Stimulated activated CD4-positive, alpha-beta T cell treated with anti-CD3 and anti-CD28 coated beads, Interleukin-2, amount 100 ng/mL, for 48 hours (primary cell): Measurements from ENCODE around the gene ZNF546.
A peak's percentile ranks its signal among the peaks of the same experiment; 100 is the strongest.
"Not testable (repeated sequence)": the region's sequence is repeated elsewhere in the genome, so short reads cannot be mapped to it uniquely, and the experiment has no call there.

Source experiments
- DNase-seq, 2 donors: peaks; one replicate each; pipeline ENCODE4 v3.0.0-alpha.2; 2020

The ZNF546 gene

DNA sequence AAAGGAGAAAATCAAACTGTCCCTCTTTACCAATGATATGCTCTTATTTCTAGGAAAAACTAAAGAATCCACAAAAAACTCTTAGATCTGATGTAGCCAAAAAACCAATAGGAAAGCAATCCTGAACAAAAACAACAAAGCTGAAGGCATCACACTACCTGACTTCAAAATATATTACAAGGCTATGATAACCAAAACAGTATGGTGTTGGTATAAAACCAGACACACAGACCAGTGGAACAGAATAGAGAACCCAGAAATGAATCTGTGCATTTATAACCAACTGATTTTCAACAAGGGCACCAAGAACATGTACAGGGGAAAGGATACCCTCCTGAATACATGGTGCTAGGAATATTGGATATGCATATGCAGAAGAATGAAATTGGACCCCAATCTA is 9.7 kb upstream of the ZNF546 start:
- DNase-seq: no peak

DNA sequence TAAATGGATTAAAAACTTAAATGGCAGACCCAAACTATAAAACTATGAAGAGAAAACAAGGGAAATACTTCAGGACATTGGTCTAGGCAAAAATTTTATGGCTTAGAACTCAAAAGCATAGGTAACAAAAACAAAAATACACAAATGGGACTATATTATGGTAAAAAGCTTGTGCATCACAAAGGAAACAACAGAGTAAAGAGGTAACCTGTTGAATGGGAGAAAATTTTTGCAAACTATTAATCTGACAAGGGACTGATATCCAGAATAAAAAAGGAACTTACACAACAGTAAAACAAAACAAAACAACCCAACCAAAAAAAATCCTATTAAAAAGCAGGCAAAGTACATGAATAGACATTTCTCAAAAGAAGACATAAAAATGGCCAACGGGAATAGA is 9.3 kb upstream of the ZNF546 start:
- no peak for DNase-seq

DNA sequence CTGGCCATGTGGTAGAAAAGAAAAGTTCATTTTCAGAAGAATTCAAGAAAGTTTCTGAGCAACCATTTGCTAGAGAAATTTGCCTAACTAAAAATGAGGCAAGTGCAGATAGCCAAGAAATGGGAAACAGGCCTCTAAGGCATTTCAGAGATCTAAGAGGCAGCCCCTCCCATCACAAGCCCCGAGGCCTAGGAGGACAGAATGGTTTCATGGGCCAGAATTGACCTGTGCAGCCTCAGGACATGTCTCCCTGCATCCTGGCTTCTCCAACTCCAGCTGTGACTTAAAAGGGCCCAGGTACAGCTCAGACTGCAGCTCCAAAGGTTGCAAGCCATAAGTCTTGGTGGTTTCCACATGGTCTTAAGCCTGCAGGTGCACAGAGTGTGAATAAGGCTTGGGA is 3.3 kb upstream of the ZNF546 start:
- no peak for DNase-seq

DNA sequence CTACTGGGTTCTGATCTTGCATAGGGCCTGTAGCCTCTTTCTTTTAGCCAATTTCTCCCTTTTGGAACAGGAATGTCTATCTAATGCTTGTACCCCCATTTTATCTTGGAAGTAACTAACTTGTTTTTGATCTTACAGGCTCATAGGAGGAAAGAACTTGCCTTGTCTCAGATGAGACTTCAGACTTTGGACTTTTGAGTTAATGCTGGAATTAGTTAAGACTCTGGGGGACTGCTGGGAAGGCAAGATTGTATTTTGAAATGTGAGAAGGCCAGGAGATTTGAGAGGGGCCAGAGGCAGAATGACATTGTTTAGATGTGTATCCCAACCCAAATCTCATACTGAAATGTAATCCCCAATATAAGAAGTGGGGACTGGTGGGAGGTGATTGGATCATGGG is 2.5 kb upstream of the ZNF546 start:
- DNase-seq: no peak

DNA sequence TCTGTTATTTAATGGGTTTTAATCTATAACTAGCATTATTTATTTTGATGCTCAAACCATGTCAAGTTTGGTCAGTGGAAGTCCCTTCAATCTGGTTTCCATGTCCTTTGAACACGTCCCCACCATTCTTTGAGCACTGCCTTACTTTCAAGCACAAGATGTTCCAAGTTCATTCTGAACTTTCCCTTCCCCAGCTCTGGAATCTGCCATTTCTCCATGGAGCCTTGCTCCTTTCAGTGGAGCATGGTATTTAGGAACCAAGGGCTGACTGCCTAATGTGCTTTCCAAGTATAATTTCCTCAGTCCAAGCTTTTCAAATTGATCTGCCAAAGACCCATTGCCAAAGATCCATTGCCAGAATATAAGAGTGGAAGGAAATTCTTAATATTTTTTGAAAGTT is 1.1 kb upstream of the ZNF546 start:
- no peak for DNase-seq

DNA sequence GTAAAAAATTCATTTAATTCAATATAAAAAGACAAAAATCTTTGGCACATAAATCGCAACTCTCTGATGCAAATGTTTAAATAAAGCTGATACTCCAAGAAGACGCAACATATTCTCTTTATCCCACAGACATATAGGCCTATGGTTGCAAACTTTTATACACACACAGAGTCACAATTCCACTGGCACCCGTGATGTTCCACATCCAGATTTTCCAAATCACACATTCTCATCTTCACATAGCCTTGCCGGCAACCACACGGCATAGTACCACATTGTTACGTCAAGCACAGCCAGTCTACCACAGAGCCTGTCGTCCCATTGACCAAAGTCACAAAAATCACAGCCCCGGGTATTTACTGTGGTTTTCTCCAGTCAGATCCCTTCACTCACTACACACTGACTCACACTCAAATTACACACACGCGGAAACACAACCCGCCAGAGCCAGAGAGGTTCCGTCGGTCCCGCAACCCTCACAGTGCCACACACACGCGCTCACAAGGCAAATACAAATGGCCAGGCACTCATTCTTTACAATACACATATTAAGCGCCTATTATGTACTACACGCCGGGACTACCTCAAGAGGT is 546 bp upstream of the ZNF546 start:
- DNase-seq: peak; percentile 39 to 44

DNA sequence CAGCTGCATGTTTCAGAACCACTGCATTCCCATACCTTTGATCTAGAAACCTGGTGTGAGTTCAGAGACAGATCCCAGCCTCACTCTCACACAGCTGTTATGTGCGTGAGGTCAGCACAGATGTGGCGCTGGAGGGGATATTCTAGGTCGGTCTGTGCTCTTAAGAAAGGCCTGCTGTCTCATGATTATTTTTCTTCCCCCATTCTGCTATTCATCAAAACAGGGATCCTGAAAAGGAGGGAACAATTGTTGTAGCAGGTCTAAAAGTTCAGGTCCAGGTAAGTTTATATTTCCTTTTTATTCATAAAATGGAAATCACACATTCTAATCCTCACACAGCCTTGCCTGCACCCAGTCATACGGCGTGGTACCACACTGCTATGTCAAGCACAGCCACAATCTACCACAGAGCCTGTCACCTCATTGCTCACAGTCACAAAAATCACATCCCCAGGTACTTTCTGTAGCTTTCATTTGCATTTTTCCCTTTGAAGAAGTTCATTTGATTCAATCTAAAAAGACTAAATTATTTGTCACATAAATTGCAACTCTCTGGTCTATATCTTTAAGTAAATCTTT is 867 bp downstream of the ZNF546 start:
- peak in 1 of 2 donors; percentile 15 for DNase-seq

DNA sequence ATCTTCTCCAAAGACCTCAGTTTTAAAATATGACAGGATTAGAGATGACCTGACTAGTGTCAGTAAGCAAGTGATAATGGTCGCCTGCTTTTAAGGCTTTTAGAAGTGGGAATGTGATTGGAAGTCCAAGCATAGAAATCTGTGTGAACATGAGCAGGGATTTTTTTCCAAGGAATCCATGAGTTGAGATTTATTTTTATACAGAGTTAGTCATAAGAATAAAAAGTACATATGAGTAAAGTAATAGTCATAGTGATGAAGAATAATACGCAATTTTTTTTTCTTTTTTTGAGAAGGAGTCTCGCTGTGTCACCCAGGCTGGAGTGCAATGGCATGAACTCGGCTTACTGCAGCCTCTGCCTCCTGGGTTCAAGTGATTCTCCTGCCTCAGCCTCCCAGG is 1.6 kb downstream of the ZNF546 start:
- DNase-seq: no peak

DNA sequence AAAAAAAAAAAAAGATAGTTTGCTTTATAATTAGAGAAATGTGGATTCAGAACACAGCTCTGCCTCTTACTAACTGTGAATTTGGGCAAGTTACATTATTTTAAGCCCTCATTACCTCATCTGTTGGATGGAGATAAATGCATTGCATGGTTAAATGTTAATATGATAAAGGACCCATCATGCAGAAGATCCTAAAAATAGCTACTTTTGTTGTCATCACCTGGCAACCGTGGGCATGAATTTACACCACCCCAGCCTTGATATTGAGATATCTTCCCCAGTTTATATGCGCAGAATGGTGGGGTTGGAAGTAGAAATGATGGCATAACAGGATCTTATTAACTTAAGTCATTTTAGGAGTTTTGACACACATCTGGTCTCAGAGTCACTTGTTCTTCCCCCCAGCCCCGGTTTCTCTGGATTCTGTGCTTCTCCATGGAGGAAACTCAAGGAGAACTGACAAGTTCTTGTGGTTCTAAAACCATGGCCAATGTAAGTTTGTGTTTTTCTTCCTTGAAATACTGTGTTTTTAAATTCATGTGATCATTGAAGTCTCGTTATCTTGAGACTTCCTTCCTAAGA is 8.9 kb downstream of the ZNF546 start:
- DNase-seq: no peak

DNA sequence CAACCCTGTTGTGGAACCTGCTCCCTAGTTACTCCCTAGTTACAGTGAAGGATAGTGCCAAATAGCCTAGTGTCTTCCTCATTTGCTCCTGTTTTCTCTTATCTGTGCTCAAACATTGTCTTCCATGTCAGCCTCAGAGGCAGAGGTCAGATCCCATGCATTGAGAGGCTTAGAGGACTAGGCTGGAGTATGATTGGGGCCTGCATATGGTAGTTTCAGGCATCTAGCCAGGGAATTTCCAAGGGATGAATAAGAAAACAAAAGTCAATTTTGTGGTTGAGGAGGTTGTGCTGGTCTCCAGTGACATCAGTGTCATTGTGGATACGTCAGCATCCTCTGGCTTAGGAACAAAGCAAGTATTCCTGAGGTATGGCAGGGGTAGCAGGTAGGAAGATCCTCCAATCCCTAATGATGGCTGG is 9.4 kb downstream of the ZNF546 start:
- no peak for DNase-seq

DNA sequence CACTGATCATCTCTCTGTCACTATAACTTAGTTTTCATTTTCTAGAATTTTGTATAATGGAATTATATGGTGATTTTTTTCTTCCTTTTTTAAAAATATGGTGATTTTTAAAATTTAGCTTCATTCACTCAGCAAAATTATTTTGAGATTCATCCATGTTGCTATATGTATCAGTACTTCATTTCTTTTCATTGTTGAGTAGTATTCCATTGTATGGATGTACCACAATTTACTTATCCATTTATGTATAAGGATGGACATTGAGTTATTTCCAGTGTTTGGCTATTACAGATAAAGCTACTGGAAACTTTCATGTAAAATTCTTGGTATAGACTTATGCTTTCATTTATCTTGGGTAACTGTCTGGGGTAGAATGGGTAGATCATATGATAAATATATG is 12.8 kb downstream of the ZNF546 start:
- DNase-seq: no peak

DNA sequence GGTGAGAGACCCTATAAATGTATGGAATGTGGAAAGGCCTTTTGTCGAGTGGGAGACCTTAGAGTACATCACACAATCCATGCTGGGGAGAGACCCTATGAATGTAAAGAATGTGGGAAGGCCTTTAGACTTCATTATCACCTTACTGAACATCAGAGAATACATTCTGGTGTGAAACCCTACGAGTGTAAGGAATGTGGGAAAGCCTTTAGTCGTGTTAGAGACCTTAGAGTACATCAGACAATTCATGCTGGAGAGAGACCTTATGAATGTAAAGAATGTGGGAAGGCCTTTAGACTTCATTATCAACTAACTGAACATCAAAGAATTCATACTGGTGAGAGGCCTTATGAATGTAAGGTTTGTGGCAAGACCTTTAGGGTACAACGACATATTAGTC is 17.1 kb downstream of the ZNF546 start:
- no peak for DNase-seq

DNA sequence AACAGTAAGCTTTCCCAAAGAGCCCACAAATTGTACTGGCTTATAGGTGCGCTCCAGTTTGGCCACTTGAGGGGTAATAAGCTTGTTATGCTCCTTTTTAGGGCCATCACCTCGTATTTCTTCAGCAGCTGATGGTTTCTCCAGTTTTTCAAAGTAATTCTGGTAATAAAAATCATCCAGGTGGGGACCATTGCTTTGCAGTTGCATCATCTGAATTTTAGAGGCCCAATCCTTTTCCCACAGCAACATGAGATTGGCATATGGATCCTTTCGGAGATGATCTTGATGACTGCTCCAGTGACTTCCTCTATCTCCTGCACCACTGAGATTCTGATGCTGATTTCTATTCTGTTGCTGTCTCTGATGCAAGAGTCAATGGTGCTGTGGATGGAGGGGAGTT is 27.1 kb downstream of the ZNF546 start:
- no peak for DNase-seq

DNA sequence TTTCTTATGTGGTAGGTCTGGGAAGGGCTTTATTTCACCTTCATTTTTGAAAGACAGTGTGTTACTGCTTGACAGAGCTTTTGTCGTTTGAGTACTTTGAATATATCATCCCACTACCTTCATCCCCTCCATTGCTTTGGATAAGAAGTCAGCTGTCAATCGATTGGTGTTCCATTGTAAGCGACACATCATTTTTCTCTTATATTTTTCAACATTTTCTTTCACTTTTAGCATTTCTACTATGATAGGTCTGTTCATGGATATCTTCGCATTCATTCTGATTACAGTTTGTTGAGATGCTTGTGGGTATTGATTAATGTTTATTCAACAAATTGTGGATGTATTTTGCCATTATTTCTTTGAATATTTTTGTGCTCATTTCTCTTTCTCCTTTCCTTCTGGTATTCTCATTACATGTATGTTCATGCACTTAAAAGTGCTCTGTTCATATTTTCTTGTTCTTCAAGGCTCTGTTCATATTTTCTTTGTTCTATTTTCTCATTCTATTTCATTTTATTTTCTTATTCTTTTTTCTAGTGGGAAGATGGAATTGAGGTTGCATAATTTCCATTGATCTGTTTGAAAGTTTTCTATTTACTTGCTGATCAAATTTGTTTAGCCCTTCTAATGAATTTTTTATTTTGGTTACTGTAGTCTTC is 29.2 kb downstream of the ZNF546 start:
- no peak for DNase-seq

DNA sequence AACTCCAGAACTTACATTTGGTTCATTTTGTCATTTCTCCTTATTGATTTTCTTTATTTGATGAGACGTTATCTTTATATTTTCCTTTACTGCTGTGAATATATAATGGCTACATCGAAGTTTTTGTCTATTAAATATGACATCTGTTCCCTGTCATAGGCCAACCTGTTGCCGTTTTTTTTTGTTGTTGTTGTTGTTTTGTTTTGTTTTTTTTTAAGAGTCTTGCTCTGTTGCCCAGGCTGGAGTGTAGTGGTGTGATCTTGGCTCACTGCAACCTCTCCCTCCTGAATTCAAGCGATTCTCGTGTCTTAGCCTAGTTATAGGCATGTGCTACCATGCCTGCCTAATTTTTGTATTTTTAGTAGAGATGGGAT is 29.7 kb downstream of the ZNF546 start:
- DNase-seq: no peak

DNA sequence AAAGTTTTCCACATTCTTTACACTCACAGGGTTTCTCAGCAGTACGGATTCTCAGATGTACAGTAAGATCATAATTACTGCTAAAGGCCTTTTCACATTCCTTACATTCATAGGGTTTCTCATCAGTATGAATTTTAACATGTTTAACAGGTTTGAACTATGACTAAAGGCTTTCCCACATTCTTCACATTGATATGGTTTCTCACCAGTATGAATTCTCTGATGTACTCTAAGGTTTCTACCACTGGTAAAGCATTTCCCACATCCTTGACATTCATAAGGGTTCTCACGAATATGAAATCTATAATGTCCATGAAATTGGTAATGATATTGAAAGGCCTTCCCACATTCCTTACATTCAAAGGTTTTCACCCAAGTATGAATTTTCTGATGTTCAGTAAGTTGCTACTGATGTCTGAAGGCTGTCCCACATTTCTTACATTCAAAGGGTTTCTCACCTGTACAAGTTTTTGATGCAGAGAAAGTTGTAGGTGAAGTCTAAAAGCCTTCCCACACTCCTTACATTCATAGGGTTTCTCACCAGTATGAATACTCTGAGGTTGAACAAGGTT is 37.2 kb downstream of the ZNF546 start:
- DNase-seq: no peak

DNA sequence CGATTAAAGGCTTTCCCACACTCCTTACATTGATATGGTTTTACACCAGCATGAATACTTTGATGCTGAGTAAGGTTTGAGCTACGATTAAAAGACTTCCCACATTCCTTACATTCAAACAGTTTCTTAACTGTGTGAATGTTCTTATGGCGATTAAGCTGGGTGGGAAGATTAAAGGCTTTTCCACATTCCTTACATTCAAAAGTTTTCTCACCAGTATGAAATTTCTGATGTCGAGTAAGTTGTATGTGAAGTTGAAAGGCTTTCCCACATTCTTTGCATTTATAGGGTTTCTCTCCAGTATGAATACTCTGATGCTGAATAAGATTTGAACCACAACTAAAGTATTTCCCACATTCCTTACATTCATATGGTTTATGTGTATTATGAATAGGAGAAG is 39.1 kb downstream of the ZNF546 start:
- DNase-seq: no peak

DNA sequence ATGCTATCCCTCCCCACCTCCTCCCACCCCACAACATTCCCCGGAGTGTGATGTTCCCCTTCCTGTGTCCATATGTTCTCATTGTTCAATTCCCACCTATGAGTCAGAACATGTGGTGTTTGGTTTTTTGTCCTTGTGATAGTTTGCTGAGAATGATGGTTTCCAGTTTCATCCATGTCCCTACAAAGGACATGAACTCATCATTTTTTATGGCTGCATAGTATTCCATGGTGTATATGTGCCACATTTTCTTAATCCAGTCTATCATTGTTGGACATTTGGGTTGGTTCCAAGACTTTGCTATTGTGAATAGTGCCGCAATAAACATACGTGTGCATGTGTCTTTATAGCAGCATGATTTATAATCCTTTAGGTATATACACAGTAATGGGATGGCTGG is 41.2 kb downstream of the ZNF546 start:
- not testable (repeated sequence) for DNase-seq

DNA sequence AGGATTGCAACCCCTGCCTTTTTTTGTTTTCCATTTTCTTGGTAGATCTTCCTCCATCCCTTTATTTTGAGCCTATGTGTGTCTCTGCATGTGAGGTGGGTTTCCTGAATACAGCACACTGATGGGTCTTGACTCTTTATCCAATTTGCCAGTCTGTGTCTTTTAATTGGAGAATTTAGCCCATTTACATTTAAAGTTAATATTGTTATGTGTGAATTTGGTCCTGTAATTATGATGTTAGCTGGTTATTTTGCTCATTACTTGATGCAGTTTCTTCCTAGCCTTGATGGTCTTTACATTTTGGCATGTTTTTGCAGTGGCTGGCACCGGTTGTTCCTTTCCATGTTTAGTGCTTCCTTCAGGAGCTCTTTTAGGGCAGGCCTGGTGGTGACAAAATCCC is 44.9 kb downstream of the ZNF546 start:
- not testable (repeated sequence) for DNase-seq

DNA sequence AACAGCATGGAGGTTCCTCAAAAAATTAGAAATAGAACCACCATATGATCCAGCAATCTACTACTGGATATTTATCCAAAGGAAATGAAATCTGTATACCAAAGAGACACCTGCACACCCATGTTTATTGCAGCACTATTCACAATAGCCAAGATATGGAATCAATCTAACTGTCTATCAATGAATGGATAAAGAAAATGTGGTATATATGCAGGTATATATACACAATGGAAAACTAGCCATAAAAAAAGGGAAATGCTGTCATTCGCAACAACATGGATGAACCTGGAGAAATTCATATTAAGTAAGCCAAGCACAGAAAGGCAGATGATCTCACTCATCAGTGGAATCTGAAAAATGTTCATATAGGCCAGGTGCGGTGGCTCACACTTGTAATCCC is 56.6 kb downstream of the ZNF546 start:
- no peak for DNase-seq

DNA sequence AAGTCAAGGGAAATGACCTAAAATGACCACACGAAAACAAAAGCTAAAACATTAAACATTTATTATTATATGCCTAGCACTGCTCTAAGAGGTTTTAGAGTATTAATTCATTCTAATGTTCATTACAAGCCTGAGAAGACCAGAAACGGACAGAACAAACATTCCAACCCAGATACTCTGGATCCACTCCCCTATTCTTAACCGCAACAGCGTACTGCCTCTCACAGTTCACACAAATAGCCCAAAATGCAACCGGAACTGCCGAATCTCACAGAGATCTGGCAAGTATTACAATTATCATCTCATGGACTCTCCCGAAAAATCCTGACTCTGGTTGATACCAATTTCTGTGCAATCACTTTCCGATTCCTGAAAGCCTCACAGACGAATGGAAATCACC is 57.8 kb downstream of the ZNF546 start:
- DNase-seq: no peak

DNA sequence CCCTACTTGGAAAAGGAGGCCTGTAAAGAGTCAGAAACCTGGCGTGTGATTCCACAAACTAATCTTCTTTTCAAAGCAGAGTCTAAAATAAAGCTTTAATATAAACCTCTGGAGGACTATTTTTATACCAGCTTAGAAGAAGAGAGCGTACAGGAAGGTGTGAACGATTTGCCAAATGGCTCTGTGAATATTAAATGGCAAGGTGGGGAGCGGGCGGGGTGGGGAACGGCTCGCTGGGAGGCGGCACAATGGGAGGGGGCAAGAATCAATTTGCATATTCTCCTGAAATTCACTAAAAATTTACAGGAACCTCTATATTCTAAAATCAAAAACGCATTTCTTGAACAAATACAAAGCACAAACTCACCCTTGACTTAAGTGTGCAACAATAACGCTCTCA is 58.2 kb downstream of the ZNF546 start:
- no peak for DNase-seq

DNA sequence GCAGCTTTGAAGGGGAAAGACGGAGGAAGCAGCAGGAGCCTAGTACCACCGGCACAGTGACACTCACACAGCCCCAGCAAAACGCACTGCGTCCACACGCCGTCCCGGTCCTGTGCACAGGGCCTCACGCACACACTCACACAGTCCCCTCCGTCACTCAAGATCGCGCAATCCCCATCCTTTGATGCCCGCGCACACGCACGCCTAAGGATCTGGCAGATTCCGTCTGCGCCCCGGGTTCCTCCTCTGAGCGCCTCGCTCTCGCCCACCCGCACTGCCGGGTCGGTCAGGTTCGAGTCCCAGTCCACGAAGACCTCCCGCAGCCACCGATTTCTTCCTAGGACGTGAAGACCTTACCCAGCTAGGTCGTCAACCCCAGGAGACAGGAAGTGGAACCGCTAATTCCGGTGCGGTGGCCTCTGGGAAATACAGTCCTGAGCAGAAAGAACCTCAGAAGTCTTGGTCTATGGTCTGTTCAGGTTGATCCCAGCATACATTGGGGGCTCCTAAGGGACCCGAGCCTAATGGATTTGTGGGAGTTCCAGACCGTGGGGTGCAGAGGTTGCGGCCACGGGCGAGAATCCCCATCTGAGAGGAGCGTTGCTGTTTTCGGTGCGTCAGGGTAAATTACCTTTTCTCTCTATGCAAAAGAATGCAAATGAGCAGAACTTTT is 59.1 kb downstream of the ZNF546 start, which contains the start of gene ZNF780B:
Gene ZNF780B (minus strand): TSS at position 400 of the 673 bp plus-strand sequence. CDS start 5,899 bp downstream, outside the sequence.
- peak; percentile 54 to 59 for DNase-seq
